Caki2 (cell line): ENCODE data around the gene PTGES. TPM values are rescaled to one million over a fixed set of nuclear protein-coding genes. Genes with fewer than 3 reads are reported as not detected.
A peak's percentile ranks its signal among the peaks of the same experiment; 100 is the strongest.
"Not testable (repeated sequence)": the region's sequence is repeated elsewhere in the genome, so short reads cannot be mapped to it uniquely, and the experiment has no call there.

Experiments
- DNase-seq: peaks from one replicate; pipeline ENCODE4 v3.0.0-alpha.2; 2015; ENCODE audit warnings: low read depth
- in situ Hi-C: cut with HindIII; loops from 2 replicates; pipeline ENCODE4 v1.10.0; 2016; ENCODE audit warnings: low sequenced_read_pairs, low pct_unique_long_range_greater_than_20kb, mixed read lengths
- total RNA-seq: library from RNA; depleted of rRNA; stranded (reverse); fragments of >200 nt; shearing (Covaris generic); gene quantifications from 2 replicates; pipeline ENCODE4 v1.2.3, GENCODE V29; 2014; ENCODE audit warnings: low replicate concordance; rRNA removed

Gene PTGES
- 44.9 and 54.4 TPM in 2 replicates for total RNA-seq

GRCh38 chr9:129752900-129753729 is at the start of gene PTGES:
Gene PTGES, minus strand, starts transcription at chr9:129753042. Its CDS starts 30 bp downstream, at chr9:129753012.
- DNase-seq = peak; percentile 90
- in situ Hi-C loops = no loop called here

GRCh38 chr9:129801504-129801903 is 48.7 kb upstream of the PTGES start:
- in situ Hi-C loops = no loop called here
- DNase-seq = no peak

GRCh38 chr9:129798973-129799372 is 46.1 kb upstream of the PTGES start:
- in situ Hi-C loops = no loop called here
- DNase-seq = no peak

GRCh38 chr9:129796029-129796428 is 43.2 kb upstream of the PTGES start:
- in situ Hi-C loops = not testable (repeated sequence)

GRCh38 chr9:129794549-129794948 is 41.7 kb upstream of the PTGES start:
- DNase-seq = no peak
- in situ Hi-C loops = no loop called here

More at GRCh38 chr9:129796029-129796428, 43.2 kb upstream of the PTGES start:
- not testable (repeated sequence) for DNase-seq

GRCh38 chr9:129786481-129786880 is 33.6 kb upstream of the PTGES start:
- in situ Hi-C loops = no loop called here
- DNase-seq = no peak

GRCh38 chr9:129785866-129786265 is 33.0 kb upstream of the PTGES start:
- DNase-seq = no peak
- in situ Hi-C loops = no loop called here

- in situ Hi-C loops, DNase-seq: not testable (repeated sequence)
These were observed 32.1 kb upstream of the PTGES start for GRCh38 chr9:129784970-129785369.

- DNase-seq = peak; percentile 65
- in situ Hi-C loops = no loop called here
These were observed 30.9 kb upstream of the PTGES start for GRCh38 chr9:129783516-129784361.

GRCh38 chr9:129781981-129782380 is 29.1 kb upstream of the PTGES start:
- DNase-seq = peak; percentile 77
- in situ Hi-C loops = no loop called here

GRCh38 chr9:129781131-129781530 is 28.3 kb upstream of the PTGES start:
- in situ Hi-C loops = no loop called here

GRCh38 chr9:129779560-129780190 is 26.8 kb upstream of the PTGES start:
- in situ Hi-C loops = no loop called here
- DNase-seq = no peak

More at GRCh38 chr9:129781131-129781530, 28.3 kb upstream of the PTGES start:
- DNase-seq = no peak

GRCh38 chr9:129778469-129778868 is 25.6 kb upstream of the PTGES start:
- in situ Hi-C loops = no loop called here
- no peak for DNase-seq

GRCh38 chr9:129777769-129778130 is 24.9 kb upstream of the PTGES start:
- no peak for DNase-seq
- in situ Hi-C loops = no loop called here

- DNase-seq = peak; percentile 98
- in situ Hi-C loops = no loop called here
These were observed 24.3 kb upstream of the PTGES start for GRCh38 chr9:129776938-129777768.

- in situ Hi-C loops = no loop called here
- DNase-seq = no peak
These were observed 23.7 kb upstream of the PTGES start for GRCh38 chr9:129776566-129776937.

GRCh38 chr9:129776096-129776495 is 23.3 kb upstream of the PTGES start:
- DNase-seq, in situ Hi-C loops: not testable (repeated sequence)

GRCh38 chr9:129775448-129775798 is 22.6 kb upstream of the PTGES start:
- no peak for DNase-seq
- in situ Hi-C loops = no loop called here
